Osteoblast (primary cell): ENCODE results near the gene LRFN5. TPM values are rescaled to one million over a fixed set of nuclear protein-coding genes. Genes with fewer than 3 reads are reported as not detected.

Experiments
- DNase-seq: peaks from one replicate; pipeline ENCODE4 v3.0.0; 2011; ENCODE audit warnings: low spot score, mixed read lengths; ENCODE audit not compliant: insufficient read length; ENCODE audit errors: missing footprints
- H2AFZ ChIP-seq: 2 replicates; pipeline ENCODE4 v1.6.0; 2011; ENCODE audit warnings: mild to moderate bottlenecking, low read length
- H3K27ac ChIP-seq: 2 replicates; pipeline ENCODE4 v1.5.1; 2011; ENCODE audit warnings: mild to moderate bottlenecking, low read depth, low read length, moderate library complexity
- H3K27me3 ChIP-seq: 2 replicates; pipeline ENCODE4 v1.6.0; 2012; ENCODE audit warnings: mild to moderate bottlenecking, control low read depth, inconsistent platforms, low read length, moderate library complexity; ENCODE audit not compliant: insufficient read depth
- H3K36me3 ChIP-seq: 2 replicates; pipeline ENCODE4 v1.5.1; 2011; ENCODE audit warnings: mild to moderate bottlenecking, low read length, control low read depth, moderate library complexity; ENCODE audit not compliant: insufficient read depth
- H3K4me1 ChIP-seq: 2 replicates; pipeline ENCODE4 v1.5.1; 2011; ENCODE audit warnings: mild to moderate bottlenecking, low read length, control low read depth, moderate library complexity; ENCODE audit not compliant: insufficient read depth
- H3K4me2 ChIP-seq: 2 replicates; pipeline ENCODE4 v1.6.0; 2011; ENCODE audit warnings: mild to moderate bottlenecking, low read length; ENCODE audit not compliant: insufficient read depth
- H3K4me3 ChIP-seq: fragments of 200-600 bp; sonication (generic); 3 replicates; pipeline ENCODE4 v1.5.1; 2012; ENCODE audit warnings: mild to moderate bottlenecking, low read length, inconsistent platforms; ENCODE audit not compliant: insufficient read depth
- H3K79me2 ChIP-seq: 2 replicates; pipeline ENCODE4 v1.6.0; 2012; ENCODE audit warnings: mild to moderate bottlenecking, low read length, control low read depth, inconsistent platforms; ENCODE audit not compliant: insufficient read depth
- H3K9me3 ChIP-seq: 2 replicates; pipeline ENCODE4 v1.5.1; 2011; ENCODE audit warnings: low read depth, low read length, control low read depth
- H4K20me1 ChIP-seq: 2 replicates; pipeline ENCODE4 v1.6.0; 2012; ENCODE audit warnings: mild to moderate bottlenecking, low read length, control low read depth; ENCODE audit not compliant: insufficient read depth
- total RNA-seq: library from RNA; depleted of rRNA; stranded (reverse); fragments of >200 nt; gene quantifications from 2 replicates; pipeline ENCODE4 v1.2.3, GENCODE V29; 2012
- TF ChIP-seq, protein P1 (sequence below): IDR thresholded peaks from 2 replicates; pipeline ENCODE4 v1.5.1; 2011; ENCODE audit warnings: mild to moderate bottlenecking, low read depth, low read length, moderate library complexity; ENCODE audit errors: extremely low read depth

The LRFN5 gene
- total RNA-seq, 1 donor: 0.36 TPM

DNA sequence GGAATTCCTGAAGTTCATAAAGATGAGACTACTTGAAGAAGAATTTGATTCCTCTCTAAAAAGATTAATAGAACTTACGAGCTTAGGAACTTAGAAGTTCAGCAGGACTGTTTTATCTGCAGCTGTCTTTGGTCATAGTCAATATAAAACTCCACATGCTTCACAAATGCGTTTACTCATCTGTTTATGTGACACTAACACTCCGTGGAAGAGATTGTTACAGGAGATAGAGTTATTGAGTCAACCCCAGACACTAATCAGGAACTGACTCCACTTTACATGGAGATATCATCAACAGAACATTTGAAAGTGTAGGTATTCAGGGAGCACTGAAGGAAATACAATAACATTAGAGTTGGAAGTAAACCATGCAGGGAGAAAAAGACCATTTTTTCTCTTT is 92.8 kb downstream of the LRFN5 start:
- Histone ChIP-seq H3K4me3 (no peak overlapping the region), H3K36me3 (no peaks in the 10 kb centered on the region), H3K27ac (no peak overlapping the region), H3K9me3 (no peaks in the 10 kb centered on the region), H2AFZ (no peak overlapping the region), H4K20me1 (no peaks in the 10 kb centered on the region), H3K79me2 (no peaks in the 10 kb centered on the region), H3K27me3 (no peaks in the 10 kb centered on the region), H3K4me1 (no peaks in the 10 kb centered on the region), H3K4me2 (no peak overlapping the region)
- TF ChIP-seq, protein P1, sequence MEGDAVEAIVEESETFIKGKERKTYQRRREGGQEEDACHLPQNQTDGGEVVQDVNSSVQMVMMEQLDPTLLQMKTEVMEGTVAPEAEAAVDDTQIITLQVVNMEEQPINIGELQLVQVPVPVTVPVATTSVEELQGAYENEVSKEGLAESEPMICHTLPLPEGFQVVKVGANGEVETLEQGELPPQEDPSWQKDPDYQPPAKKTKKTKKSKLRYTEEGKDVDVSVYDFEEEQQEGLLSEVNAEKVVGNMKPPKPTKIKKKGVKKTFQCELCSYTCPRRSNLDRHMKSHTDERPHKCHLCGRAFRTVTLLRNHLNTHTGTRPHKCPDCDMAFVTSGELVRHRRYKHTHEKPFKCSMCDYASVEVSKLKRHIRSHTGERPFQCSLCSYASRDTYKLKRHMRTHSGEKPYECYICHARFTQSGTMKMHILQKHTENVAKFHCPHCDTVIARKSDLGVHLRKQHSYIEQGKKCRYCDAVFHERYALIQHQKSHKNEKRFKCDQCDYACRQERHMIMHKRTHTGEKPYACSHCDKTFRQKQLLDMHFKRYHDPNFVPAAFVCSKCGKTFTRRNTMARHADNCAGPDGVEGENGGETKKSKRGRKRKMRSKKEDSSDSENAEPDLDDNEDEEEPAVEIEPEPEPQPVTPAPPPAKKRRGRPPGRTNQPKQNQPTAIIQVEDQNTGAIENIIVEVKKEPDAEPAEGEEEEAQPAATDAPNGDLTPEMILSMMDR: no peak
- DNase-seq: no peak

DNA sequence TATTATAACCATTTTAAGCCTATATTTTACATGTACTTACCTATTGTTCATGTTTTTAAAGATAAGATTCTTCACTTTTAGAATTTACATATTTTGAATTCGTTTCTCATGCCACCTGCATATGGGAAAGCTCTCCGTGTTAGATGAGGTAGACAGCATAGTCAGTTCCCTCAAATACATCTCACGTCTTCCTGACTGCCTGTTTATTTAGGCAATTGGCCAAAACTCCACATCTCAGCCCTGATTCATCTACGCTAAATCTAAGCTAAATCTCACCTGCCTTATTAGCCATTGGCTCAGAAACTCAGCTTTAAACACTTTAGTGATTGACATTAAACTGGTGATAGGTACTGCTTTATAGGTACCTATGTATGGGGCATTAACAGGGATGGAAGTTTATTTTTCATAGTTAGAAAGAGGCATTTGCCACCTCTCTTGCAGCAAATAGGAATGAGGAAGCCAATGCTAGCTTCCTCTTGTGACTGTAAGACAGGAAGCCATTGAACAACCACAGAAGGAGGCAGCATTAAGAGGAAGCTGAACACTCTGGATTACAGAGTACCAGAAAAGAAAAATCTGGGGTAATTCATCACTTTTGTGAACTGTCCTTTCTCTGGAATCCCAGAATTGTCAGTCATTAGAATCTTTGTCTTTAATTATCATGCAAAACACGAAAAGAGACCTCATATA is 111.9 kb downstream of the LRFN5 start:
- Histone ChIP-seq H3K4me1 (no peaks in the 10 kb centered on the region), H3K27ac (no peak overlapping the region), H3K27me3 (no peaks in the 10 kb centered on the region), H3K4me2 (no peak overlapping the region), H3K79me2 (no peaks in the 10 kb centered on the region), H3K4me3 (no peak overlapping the region), H4K20me1 (no peaks in the 10 kb centered on the region), H3K36me3 (no peaks in the 10 kb centered on the region), H2AFZ (no peak overlapping the region), H3K9me3 (peaks cover 7% of the 10 kb centered on the region)
- DNase-seq: no peak
- TF ChIP-seq, protein P1: no peak

DNA sequence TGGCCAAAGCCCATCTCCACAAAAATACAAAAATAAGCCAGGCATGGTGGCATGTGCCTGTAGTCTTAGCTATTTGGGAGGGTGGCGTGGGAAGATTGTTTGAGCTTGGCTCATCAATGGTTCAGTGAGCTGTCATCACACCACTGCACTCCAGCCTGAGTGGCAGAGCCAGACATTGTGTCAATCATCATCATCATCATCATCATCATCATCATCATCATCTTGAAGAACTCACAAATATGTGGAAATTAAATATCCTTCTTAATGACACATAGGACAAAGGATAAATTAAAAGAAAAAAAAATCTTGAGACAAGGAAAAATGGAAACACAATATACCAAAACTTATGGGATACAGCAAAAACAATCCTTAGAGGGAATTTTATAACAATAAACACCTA is 132.5 kb downstream of the LRFN5 start:
- TF ChIP-seq, protein P1: no peak
- no peak for DNase-seq
- Histone ChIP-seq H3K27me3 (no peaks in the 10 kb centered on the region), H3K79me2 (no peaks in the 10 kb centered on the region), H3K27ac (no peak overlapping the region), H3K4me1 (no peaks in the 10 kb centered on the region), H4K20me1 (no peaks in the 10 kb centered on the region), H3K9me3 (no peaks in the 10 kb centered on the region), H3K36me3 (no peaks in the 10 kb centered on the region), H3K4me2 (no peak overlapping the region), H3K4me3 (no peak overlapping the region), H2AFZ (no peak overlapping the region)

DNA sequence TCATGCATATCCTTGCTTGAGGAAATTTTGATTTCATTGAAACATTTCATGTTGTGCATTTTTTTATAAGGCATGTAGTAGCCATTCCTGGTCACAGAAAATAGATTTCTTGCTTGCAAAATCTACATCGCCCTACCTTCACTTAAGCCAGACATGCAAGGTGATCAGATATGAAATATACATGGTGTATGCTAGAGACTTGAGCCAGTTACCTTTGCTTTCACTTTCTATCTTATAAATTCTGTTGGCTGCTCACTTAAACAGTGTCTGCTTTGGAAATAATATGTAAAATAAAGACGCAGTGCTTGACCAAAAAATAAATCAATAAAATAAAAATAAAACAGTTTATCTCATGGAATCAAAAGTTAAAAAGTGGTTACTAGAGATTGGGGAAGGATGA is 136.5 kb downstream of the LRFN5 start:
- Histone ChIP-seq H3K4me3 (no peak overlapping the region), H4K20me1 (no peaks in the 10 kb centered on the region)
- TF ChIP-seq, protein P1: no peak

More for the DNA sequence above, 136.5 kb downstream of the LRFN5 start:
- Histone ChIP-seq H2AFZ (no peak overlapping the region), H3K4me1 (no peaks in the 10 kb centered on the region), H3K27ac (no peak overlapping the region), H3K9me3 (no peaks in the 10 kb centered on the region), H3K27me3 (no peaks in the 10 kb centered on the region), H3K79me2 (no peaks in the 10 kb centered on the region), H3K4me2 (no peak overlapping the region), H3K36me3 (no peaks in the 10 kb centered on the region)
- DNase-seq: no peak
